OCI-LY7 (cell line): ENCODE data around the gene PRCD.

Source experiments
- CTCF ChIP-seq: fragments of 200-600 bp; sonication (generic); conservative IDR thresholded peaks from 2 replicates; pipeline ENCODE4 v1.5.1; 2014; ENCODE audit warnings: mild to moderate bottlenecking, antibody characterized with exemption, low read length, moderate library complexity, mixed read lengths
- EZH2phosphoT487 ChIP-seq: fragments of 200-600 bp; sonication (generic); IDR thresholded peaks from 2 replicates; pipeline ENCODE4 v1.6.1; 2018; ENCODE audit warnings: low read depth, borderline replicate concordance, mild to moderate bottlenecking, mixed run types, antibody characterized with exemption, low read length, moderate library complexity, mixed read lengths

- TF ChIP-seq CTCF (no peak), EZH2phosphoT487 (no peak)
These were observed 797 bp downstream of the PRCD start for GRCh38 chr17:76540381-76541300.
